Cerebellar cortex (tissue), 1 donor: ENCODE measurements around the gene KRT35.

ENCODE experiments used
- DNase-seq: peaks from one replicate; pipeline ENCODE4 v3.0.0-alpha.2; 2015; ENCODE audit warnings: low spot score

Gene KRT35

GRCh38 chr17:41481036-41481435 is at the start of gene KRT35:
Gene KRT35, minus strand, starts transcription at chr17:41481151. Its CDS starts 54 bp downstream, at chr17:41481097.
- DNase-seq = no peak

GRCh38 chr17:41530062-41531048 is 49.4 kb upstream of the KRT35 start:
- no peak for DNase-seq

- no peak for DNase-seq
Observed at GRCh38 chr17:41529491-41529915, 48.6 kb upstream of the KRT35 start.

- DNase-seq = no peak
Observed at GRCh38 chr17:41528959-41529353, 48.0 kb upstream of the KRT35 start.

GRCh38 chr17:41527063-41528023 is 46.4 kb upstream of the KRT35 start:
- DNase-seq = peak; percentile 29

GRCh38 chr17:41524261-41524660 is 43.3 kb upstream of the KRT35 start:
- DNase-seq = no peak

- no peak for DNase-seq
Observed at GRCh38 chr17:41523787-41524186, 42.8 kb upstream of the KRT35 start.

- no peak for DNase-seq
Observed at GRCh38 chr17:41523225-41523593, 42.3 kb upstream of the KRT35 start.

- no peak for DNase-seq
Observed at GRCh38 chr17:41522301-41523224, 41.6 kb upstream of the KRT35 start.

GRCh38 chr17:41521574-41522261 is 40.8 kb upstream of the KRT35 start:
- no peak for DNase-seq

GRCh38 chr17:41520821-41521521 is 40.0 kb upstream of the KRT35 start:
- DNase-seq = no peak

- DNase-seq = peak; percentile 66
Observed at GRCh38 chr17:41519501-41520224, 38.7 kb upstream of the KRT35 start.

- DNase-seq = peak; percentile 35
Observed at GRCh38 chr17:41518789-41519449, 38.0 kb upstream of the KRT35 start, which contains the start of gene KRT15. Gene KRT15, minus strand, starts transcription at chr17:41518890. Its CDS starts 63 bp downstream, at chr17:41518827.

- no peak for DNase-seq
Observed at GRCh38 chr17:41518031-41518430, 37.1 kb upstream of the KRT35 start.

GRCh38 chr17:41516830-41517283 is 35.9 kb upstream of the KRT35 start:
- no peak for DNase-seq

GRCh38 chr17:41516147-41516829 is 35.3 kb upstream of the KRT35 start:
- DNase-seq = no peak

GRCh38 chr17:41513168-41513547 is 32.2 kb upstream of the KRT35 start:
- DNase-seq = no peak

- DNase-seq = no peak
Observed at GRCh38 chr17:41512546-41513167, 31.7 kb upstream of the KRT35 start.
